K562 (cell line): ENCODE measurements around the gene TRAP1. TPM values are rescaled to one million over a fixed set of nuclear protein-coding genes. Genes with fewer than 3 reads are reported as not detected.

Experiments
- HMG20A ChIP-seq: fragments of 450-650 bp; formaldehyde crosslinking; conservative IDR thresholded peaks from 2 replicates; pipeline ENCODE4 v1.4.0; 2020; ENCODE audit warnings: mild to moderate bottlenecking, mixed read lengths
- PRPF4 ChIP-seq: fragments of 200-400 bp; formaldehyde crosslinking; IDR thresholded peaks from one replicate; pipeline ENCODE4 v1.6.1; 2017; ENCODE audit warnings: low read length, low read depth, mild to moderate bottlenecking; ENCODE audit not compliant: insufficient read depth, poor library complexity, severe bottlenecking
- TAF1 ChIP-seq: IDR thresholded peaks from 2 replicates; pipeline ENCODE4 v1.6.1; 2011; ENCODE audit warnings: mild to moderate bottlenecking, low read length, moderate library complexity; ENCODE audit not compliant: insufficient read depth, control insufficient read depth, severe bottlenecking; ENCODE audit errors: extremely low read depth
- ZFP36 ChIP-seq: fragments of 150-350 bp; IDR thresholded peaks from 2 replicates; pipeline ENCODE4 v1.6.1; 2018; ENCODE audit warnings: low read length, low read depth; ENCODE audit not compliant: partially characterized antibody
- polyA plus RNA-seq, 8 experiments: library from polyadenylated mRNA; depleted of rRNA in 4 of 8; stranded (reverse) in 5 of 8; unstranded in 3 of 8; fragments of >200 nt; fragmentation: Nextera tagmentation in 2 of 8; fragmentation: Illumina TruSeq in 1 of 8; extraction: Ambion mirVana in 2 of 8; extraction: Trizol in 1 of 8; gene quantifications; 2 replicates each; pipeline versions ENCODE4 v1.2.1 to v1.2.3, GENCODE V29; 2011 to 2014; ENCODE audit warnings: inconsistent platforms in 1 of 8, missing spikeins in 1 of 8
- total RNA-seq, 7 experiments: library from RNA; depleted of rRNA in 6 of 7; stranded (reverse); fragments of >200 nt in 6 of 7; fragmentation: Illumina TruSeq in 2 of 7; extraction: Trizol in 2 of 7; gene quantifications; 2 replicates each; pipeline versions ENCODE4 v1.2.1 to v1.2.3, GENCODE V29; 2011 to 2021; ENCODE audit warnings: low replicate concordance in 1 of 7
- TF ChIP-seq, protein P1 (sequence below): fragments of 250-450 bp; sonication (Bioruptor Pico); IDR thresholded peaks from 2 replicates; pipeline ENCODE4 v1.4.0; 2020

The TRAP1 gene
- total and polyA plus RNA-seq, 9 of the 15 experiments (the other 6 are each of a cell fraction or from before 2014, with no cell fraction given): 19.1 to 436 (median 301) TPM

DNA sequence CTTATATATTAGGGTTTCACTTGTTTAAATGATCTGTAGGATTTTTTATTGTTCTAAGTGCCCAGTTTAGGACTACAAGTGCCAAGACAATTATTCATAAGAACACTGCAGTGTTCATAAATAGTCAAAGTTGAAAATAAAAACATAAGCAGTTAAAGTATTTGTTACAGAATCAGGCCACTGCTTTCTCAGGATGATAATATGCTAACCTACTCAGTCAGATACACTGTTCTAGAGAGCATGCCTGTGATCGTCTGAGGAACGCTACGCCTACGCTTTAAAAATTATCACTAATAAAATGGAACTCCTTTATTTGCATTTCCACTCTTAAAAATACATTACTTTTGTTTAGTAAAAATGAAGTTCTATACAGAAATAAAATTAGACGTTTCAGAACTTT lies 37.4 kb upstream of the TRAP1 start (continued):
- TF ChIP-seq, protein P1, sequence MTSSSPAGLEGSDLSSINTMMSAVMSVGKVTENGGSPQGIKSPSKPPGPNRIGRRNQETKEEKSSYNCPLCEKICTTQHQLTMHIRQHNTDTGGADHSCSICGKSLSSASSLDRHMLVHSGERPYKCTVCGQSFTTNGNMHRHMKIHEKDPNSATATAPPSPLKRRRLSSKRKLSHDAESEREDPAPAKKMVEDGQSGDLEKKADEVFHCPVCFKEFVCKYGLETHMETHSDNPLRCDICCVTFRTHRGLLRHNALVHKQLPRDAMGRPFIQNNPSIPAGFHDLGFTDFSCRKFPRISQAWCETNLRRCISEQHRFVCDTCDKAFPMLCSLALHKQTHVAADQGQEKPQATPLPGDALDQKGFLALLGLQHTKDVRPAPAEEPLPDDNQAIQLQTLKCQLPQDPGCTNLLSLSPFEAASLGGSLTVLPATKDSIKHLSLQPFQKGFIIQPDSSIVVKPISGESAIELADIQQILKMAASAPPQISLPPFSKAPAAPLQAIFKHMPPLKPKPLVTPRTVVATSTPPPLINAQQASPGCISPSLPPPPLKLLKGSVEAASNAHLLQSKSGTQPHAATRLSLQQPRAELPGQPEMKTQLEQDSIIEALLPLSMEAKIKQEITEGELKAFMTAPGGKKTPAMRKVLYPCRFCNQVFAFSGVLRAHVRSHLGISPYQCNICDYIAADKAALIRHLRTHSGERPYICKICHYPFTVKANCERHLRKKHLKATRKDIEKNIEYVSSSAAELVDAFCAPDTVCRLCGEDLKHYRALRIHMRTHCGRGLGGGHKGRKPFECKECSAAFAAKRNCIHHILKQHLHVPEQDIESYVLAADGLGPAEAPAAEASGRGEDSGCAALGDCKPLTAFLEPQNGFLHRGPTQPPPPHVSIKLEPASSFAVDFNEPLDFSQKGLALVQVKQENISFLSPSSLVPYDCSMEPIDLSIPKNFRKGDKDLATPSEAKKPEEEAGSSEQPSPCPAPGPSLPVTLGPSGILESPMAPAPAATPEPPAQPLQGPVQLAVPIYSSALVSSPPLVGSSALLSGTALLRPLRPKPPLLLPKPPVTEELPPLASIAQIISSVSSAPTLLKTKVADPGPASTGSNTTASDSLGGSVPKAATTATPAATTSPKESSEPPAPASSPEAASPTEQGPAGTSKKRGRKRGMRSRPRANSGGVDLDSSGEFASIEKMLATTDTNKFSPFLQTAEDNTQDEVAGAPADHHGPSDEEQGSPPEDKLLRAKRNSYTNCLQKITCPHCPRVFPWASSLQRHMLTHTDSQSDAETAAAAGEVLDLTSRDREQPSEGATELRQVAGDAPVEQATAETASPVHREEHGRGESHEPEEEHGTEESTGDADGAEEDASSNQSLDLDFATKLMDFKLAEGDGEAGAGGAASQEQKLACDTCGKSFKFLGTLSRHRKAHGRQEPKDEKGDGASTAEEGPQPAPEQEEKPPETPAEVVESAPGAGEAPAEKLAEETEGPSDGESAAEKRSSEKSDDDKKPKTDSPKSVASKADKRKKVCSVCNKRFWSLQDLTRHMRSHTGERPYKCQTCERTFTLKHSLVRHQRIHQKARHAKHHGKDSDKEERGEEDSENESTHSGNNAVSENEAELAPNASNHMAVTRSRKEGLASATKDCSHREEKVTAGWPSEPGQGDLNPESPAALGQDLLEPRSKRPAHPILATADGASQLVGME: no peak
- no peak for TF ChIP-seq ZFP36
- TF ChIP-seq HMG20A (CRISPR knock-in tag): no peak
- no peak for TF ChIP-seq PRPF4
- no peak for TF ChIP-seq TAF1
- TF ChIP-seq, all 486 proteins: peak for 0
